NCI-H1694 (cell line): ENCODE results near the gene XRCC2.
"Not testable (repeated sequence)": the region's sequence is repeated elsewhere in the genome, so short reads cannot be mapped to it uniquely, and the experiment has no call there.

ENCODE experiments used
- DNase-seq: peaks from one replicate; lab custom pipeline; 2025; lab: John Stamatoyannopoulos, UW

Gene XRCC2

GRCh38 chr7:152675759-152676636, at the start of gene XRCC2:
Gene XRCC2, minus strand, starts transcription at chr7:152676141. Its CDS starts 62 bp downstream, at chr7:152676079.
- peak; percentile 84 for DNase-seq

GRCh38 chr7:152723364-152723763, 47.4 kb upstream of the XRCC2 start:
- DNase-seq: no peak

- not testable (repeated sequence) for DNase-seq
Observed at GRCh38 chr7:152712412-152713042, 36.6 kb upstream of the XRCC2 start.

- no peak for DNase-seq
Observed at GRCh38 chr7:152711444-152711944, 35.6 kb upstream of the XRCC2 start.

- DNase-seq: no peak
Observed at GRCh38 chr7:152710153-152710442, 34.2 kb upstream of the XRCC2 start.

- DNase-seq: no peak
Observed at GRCh38 chr7:152709287-152710152, 33.6 kb upstream of the XRCC2 start.

GRCh38 chr7:152704796-152705384, 28.9 kb upstream of the XRCC2 start:
- DNase-seq: no peak

- no peak for DNase-seq
Observed at GRCh38 chr7:152699079-152699478, 23.1 kb upstream of the XRCC2 start.

- not testable (repeated sequence) for DNase-seq
Observed at GRCh38 chr7:152697268-152697974, 21.5 kb upstream of the XRCC2 start.

GRCh38 chr7:152692196-152692595, 16.3 kb upstream of the XRCC2 start:
- DNase-seq: not testable (repeated sequence)

GRCh38 chr7:152683297-152683696, 7.4 kb upstream of the XRCC2 start:
- no peak for DNase-seq

- DNase-seq: no peak
Observed at GRCh38 chr7:152677808-152678670, 2.1 kb upstream of the XRCC2 start.

- DNase-seq: peak; percentile 82
Observed at GRCh38 chr7:152674860-152675758, 832 bp downstream of the XRCC2 start.

GRCh38 chr7:152673897-152674296, 2.0 kb downstream of the XRCC2 start:
- DNase-seq: no peak

GRCh38 chr7:152672626-152673025, 3.3 kb downstream of the XRCC2 start:
- no peak for DNase-seq

- no peak for DNase-seq
Observed at GRCh38 chr7:152669758-152670157, 6.2 kb downstream of the XRCC2 start.

- no peak for DNase-seq
Observed at GRCh38 chr7:152668975-152669374, 7.0 kb downstream of the XRCC2 start.

- DNase-seq: no peak
Observed at GRCh38 chr7:152667958-152668357, 8.0 kb downstream of the XRCC2 start.

- DNase-seq: no peak
Observed at GRCh38 chr7:152666078-152666477, 9.9 kb downstream of the XRCC2 start.
